Adrenal gland (tissue), 5 donors: Measurements from ENCODE around the gene SNRK.

Source experiments
- POLR2A ChIP-seq, 2 donors: fragments of 450-650 bp; IDR thresholded peaks; one replicate each; pipeline ENCODE4 v1.6.1; 2017; ENCODE audit warnings: antibody characterized with exemption in 2 of 2, mild to moderate bottlenecking in 2 of 2, moderate library complexity in 1 of 2
- TF ChIP-seq, protein P1 (sequence below), 6 experiments: fragments of 450-650 bp in 4 of 6; fragments of 200-600 bp in 2 of 6; sonication (generic) in 1 of 6; IDR thresholded peaks; 1 replicate in 5 of 6; 2 replicates in 1 of 6; pipeline versions ENCODE4 v1.5.1 to v1.8.0; 2016 to 2021; ENCODE audit warnings: antibody characterized with exemption in 6 of 6, mild to moderate bottlenecking in 2 of 6, moderate library complexity in 1 of 6
- donor health status: DM: no; HTN: no; CAD: no.

DNA sequence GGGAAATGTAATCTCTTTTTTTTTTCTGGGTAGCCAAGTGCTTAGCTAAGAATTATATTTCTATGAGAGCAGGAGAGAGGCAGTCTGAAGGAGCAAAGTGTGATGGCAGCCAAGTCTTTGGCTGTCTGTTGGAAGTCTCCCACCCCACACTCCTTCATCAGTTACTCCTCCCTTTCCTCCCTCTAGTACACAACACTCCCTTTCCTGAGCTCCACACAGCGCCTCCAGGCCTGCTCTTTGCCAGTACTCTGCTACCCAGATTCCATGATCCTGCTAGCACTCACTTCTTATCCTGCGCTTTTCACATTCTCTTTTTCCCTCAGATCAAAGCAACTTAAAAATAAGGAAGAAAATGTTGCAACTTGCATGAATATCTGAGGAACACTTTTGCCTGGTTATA lies 37.4 kb upstream of the SNRK start:
- TF ChIP-seq, protein P1, sequence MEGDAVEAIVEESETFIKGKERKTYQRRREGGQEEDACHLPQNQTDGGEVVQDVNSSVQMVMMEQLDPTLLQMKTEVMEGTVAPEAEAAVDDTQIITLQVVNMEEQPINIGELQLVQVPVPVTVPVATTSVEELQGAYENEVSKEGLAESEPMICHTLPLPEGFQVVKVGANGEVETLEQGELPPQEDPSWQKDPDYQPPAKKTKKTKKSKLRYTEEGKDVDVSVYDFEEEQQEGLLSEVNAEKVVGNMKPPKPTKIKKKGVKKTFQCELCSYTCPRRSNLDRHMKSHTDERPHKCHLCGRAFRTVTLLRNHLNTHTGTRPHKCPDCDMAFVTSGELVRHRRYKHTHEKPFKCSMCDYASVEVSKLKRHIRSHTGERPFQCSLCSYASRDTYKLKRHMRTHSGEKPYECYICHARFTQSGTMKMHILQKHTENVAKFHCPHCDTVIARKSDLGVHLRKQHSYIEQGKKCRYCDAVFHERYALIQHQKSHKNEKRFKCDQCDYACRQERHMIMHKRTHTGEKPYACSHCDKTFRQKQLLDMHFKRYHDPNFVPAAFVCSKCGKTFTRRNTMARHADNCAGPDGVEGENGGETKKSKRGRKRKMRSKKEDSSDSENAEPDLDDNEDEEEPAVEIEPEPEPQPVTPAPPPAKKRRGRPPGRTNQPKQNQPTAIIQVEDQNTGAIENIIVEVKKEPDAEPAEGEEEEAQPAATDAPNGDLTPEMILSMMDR (IDR thresholded peaks at IDR 0.05), result no peak
- no peak for TF ChIP-seq POLR2A (IDR thresholded peaks at IDR 0.05)
